PC-3 (cell line): ENCODE data around the gene LNPEP.

ENCODE experiments used
- EZH2 ChIP-seq: fragments of 300-600 bp; sonication (generic); IDR thresholded peaks from one replicate; pipeline ENCODE4 v1.6.1; 2017; ENCODE audit warnings: antibody characterized with exemption, mild to moderate bottlenecking, low read length; ENCODE audit not compliant: unreplicated experiment
- EZH2phosphoT487 ChIP-seq: fragments of 300-600 bp; sonication (generic); IDR thresholded peaks from 2 replicates; pipeline ENCODE4 v1.6.1; 2018; ENCODE audit warnings: mild to moderate bottlenecking, antibody characterized with exemption, low read length, borderline replicate concordance
- TF ChIP-seq, protein P1 (sequence below): fragments of 300-600 bp; sonication (generic); conservative IDR thresholded peaks from 2 replicates; pipeline ENCODE4 v1.5.1; 2017; ENCODE audit warnings: antibody characterized with exemption, low read depth, mild to moderate bottlenecking, low read length

DNA sequence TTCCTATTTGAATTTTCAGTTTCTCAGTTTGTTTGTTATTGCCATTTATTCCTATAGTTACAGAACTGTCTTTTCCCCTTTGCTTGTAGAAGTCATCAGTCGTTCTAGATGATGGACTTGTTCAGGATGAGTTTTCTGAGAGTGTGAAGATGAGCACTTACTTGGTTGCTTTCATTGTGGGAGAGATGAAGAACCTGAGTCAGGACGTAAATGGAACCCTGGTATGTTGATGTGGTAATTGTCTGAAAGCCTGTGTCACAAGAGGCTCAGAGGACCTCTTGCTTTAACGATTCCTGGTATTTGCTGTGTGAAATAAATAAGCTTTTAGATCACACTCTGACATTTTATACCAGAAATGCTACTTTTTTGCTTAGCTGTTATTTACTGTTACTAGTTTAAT is 50.6 kb downstream of the LNPEP start:
- TF ChIP-seq, protein P1, sequence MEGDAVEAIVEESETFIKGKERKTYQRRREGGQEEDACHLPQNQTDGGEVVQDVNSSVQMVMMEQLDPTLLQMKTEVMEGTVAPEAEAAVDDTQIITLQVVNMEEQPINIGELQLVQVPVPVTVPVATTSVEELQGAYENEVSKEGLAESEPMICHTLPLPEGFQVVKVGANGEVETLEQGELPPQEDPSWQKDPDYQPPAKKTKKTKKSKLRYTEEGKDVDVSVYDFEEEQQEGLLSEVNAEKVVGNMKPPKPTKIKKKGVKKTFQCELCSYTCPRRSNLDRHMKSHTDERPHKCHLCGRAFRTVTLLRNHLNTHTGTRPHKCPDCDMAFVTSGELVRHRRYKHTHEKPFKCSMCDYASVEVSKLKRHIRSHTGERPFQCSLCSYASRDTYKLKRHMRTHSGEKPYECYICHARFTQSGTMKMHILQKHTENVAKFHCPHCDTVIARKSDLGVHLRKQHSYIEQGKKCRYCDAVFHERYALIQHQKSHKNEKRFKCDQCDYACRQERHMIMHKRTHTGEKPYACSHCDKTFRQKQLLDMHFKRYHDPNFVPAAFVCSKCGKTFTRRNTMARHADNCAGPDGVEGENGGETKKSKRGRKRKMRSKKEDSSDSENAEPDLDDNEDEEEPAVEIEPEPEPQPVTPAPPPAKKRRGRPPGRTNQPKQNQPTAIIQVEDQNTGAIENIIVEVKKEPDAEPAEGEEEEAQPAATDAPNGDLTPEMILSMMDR, result no peak
- no peak for TF ChIP-seq EZH2phosphoT487
- TF ChIP-seq EZH2, result no peak
